GM21447 (cell line): Measurements from ENCODE around the gene ASCL2.

ENCODE experiments used
- ATAC-seq: cut with Tn5 transposase; IDR thresholded peaks from one replicate; pipeline ENCODE4 v1.9.1; 2021; ENCODE audit not compliant: unreplicated experiment

The ASCL2 gene

GRCh38 chr11:2270322-2271076, at the start of gene ASCL2:
Gene ASCL2, minus strand, starts transcription at chr11:2270588. Its CDS starts 256 bp downstream, at chr11:2270332.
- ATAC-seq = no peak

GRCh38 chr11:2319791-2320472, 49.5 kb upstream of the ASCL2 start:
- ATAC-seq = no peak

- no peak for ATAC-seq
Observed at GRCh38 chr11:2318707-2319106, 48.3 kb upstream of the ASCL2 start.

GRCh38 chr11:2318123-2318522, 47.7 kb upstream of the ASCL2 start:
- no peak for ATAC-seq

GRCh38 chr11:2317354-2318050, 47.1 kb upstream of the ASCL2 start:
- ATAC-seq = no peak

- no peak for ATAC-seq
Observed at GRCh38 chr11:2316963-2317244, 46.5 kb upstream of the ASCL2 start.

GRCh38 chr11:2316169-2316962, 46.0 kb upstream of the ASCL2 start:
- ATAC-seq = no peak

GRCh38 chr11:2315395-2316168, 45.2 kb upstream of the ASCL2 start:
- ATAC-seq = no peak

GRCh38 chr11:2314525-2315394, 44.4 kb upstream of the ASCL2 start:
- ATAC-seq = no peak

GRCh38 chr11:2314136-2314524, 43.7 kb upstream of the ASCL2 start:
- no peak for ATAC-seq

- ATAC-seq = no peak
Observed at GRCh38 chr11:2313051-2313951, 42.9 kb upstream of the ASCL2 start.

GRCh38 chr11:2312232-2313042, 42.0 kb upstream of the ASCL2 start:
- ATAC-seq = no peak

GRCh38 chr11:2311353-2312133, 41.2 kb upstream of the ASCL2 start:
- no peak for ATAC-seq

GRCh38 chr11:2310786-2311352, 40.5 kb upstream of the ASCL2 start:
- ATAC-seq = no peak

- ATAC-seq = no peak
Observed at GRCh38 chr11:2310073-2310785, 39.8 kb upstream of the ASCL2 start.
